ENCODE measurements around the gene SND1.

Gene SND1

GRCh38 chr7:127935847-127936376 is 283.9 kb downstream of the SND1 start:
- no peak for DNase-seq (ENCODE audit: low spot score)

GRCh38 chr7:127937066-127937680 is 285.2 kb downstream of the SND1 start:
- no peak for DNase-seq (ENCODE audit: low spot score)

- DNase-seq (ENCODE audit: low spot score): no peak
Measured at GRCh38 chr7:127938588-127938987, 286.6 kb downstream of the SND1 start.

GRCh38 chr7:127940381-127941160 is 288.6 kb downstream of the SND1 start:
- DNase-seq (ENCODE audit: low spot score): no peak

GRCh38 chr7:127941476-127942210 is 289.6 kb downstream of the SND1 start:
- DNase-seq (ENCODE audit: low spot score): no peak

GRCh38 chr7:127943541-127944521 is 291.8 kb downstream of the SND1 start:
- peak; percentile 75 for DNase-seq (ENCODE audit: low spot score)

- no peak for DNase-seq (ENCODE audit: low spot score)
Measured at GRCh38 chr7:127946111-127946510, 294.1 kb downstream of the SND1 start.

GRCh38 chr7:127946847-127947246 is 294.9 kb downstream of the SND1 start:
- no peak for DNase-seq (ENCODE audit: low spot score)

- no peak for DNase-seq (ENCODE audit: low spot score)
Measured at GRCh38 chr7:127948312-127948711, 296.3 kb downstream of the SND1 start.

GRCh38 chr7:127948930-127949329 is 296.9 kb downstream of the SND1 start:
- no peak for DNase-seq (ENCODE audit: low spot score)

GRCh38 chr7:127949769-127950222 is 297.8 kb downstream of the SND1 start:
- DNase-seq (ENCODE audit: low spot score): no peak

GRCh38 chr7:127950233-127950935 is 298.4 kb downstream of the SND1 start:
- no peak for DNase-seq (ENCODE audit: low spot score)

- DNase-seq (ENCODE audit: low spot score): no peak
Measured at GRCh38 chr7:127953423-127954356, 301.7 kb downstream of the SND1 start.

- DNase-seq (ENCODE audit: low spot score): no peak
Measured at GRCh38 chr7:127954357-127954748, 302.4 kb downstream of the SND1 start.

- no peak for DNase-seq (ENCODE audit: low spot score)
Measured at GRCh38 chr7:127955051-127955531, 303.1 kb downstream of the SND1 start.

GRCh38 chr7:127957886-127958285 is 305.9 kb downstream of the SND1 start:
- DNase-seq (ENCODE audit: low spot score): no peak

- DNase-seq (ENCODE audit: low spot score): no peak
Measured at GRCh38 chr7:127959770-127960169, 307.8 kb downstream of the SND1 start.

- DNase-seq (ENCODE audit: low spot score): no peak
Measured at GRCh38 chr7:127961786-127962453, 309.9 kb downstream of the SND1 start.

All from left forelimb (tissue), 1 donor.